Measurements from ENCODE around the gene PKIG. TPM values are rescaled to one million over a fixed set of nuclear protein-coding genes. Genes with fewer than 3 reads are reported as not detected.

The PKIG gene
- total RNA-seq, 1 experiment from 2014 or later, result 285 TPM

- H3K9me2 ChIP-seq (replicated peaks; ENCODE audit: insufficient read depth, low read length), result no peaks in the 10 kb centered on the region
- peaks cover 7% of the 10 kb centered on the region; the same call in 1 of the 2 replicates for H4K20me1 ChIP-seq (ENCODE audit: insufficient read depth, low read depth, low read length)
- no peaks in the 10 kb centered on the region for H3K9me3 ChIP-seq (ENCODE audit: low read length)
- no peaks in the 10 kb centered on the region for H3K27me3 ChIP-seq (ENCODE audit: low read length)
- peaks cover 64% of the 10 kb centered on the region for H3K4me1 ChIP-seq (ENCODE audit: low read length)
- H3K9ac ChIP-seq (ENCODE audit: low read length), result no peak overlapping the region
- no peak for DNase-seq
- peak overlapping the region; percentile 60 for H3K27ac ChIP-seq (ENCODE audit: low read length)
- peaks cover 95% of the 10 kb centered on the region for H3K79me2 ChIP-seq (ENCODE audit: low read length)
- H2AFZ ChIP-seq (ENCODE audit: low read length), result no peak overlapping the region
- peaks cover 43% of the 10 kb centered on the region for H3K36me3 ChIP-seq (ENCODE audit: insufficient read depth, low read length)
- H3K4me3 ChIP-seq (ENCODE audit: low read length), result no peak overlapping the region
- H3K4me2 ChIP-seq (ENCODE audit: low read depth, low read length, poor library complexity, severe bottlenecking), result no peak overlapping the region
Measured at GRCh38 chr20:44600301-44600700, 17.9 kb downstream of the PKIG start.

GRCh38 chr20:44600758-44601201 lies 18.4 kb downstream of the PKIG start:
- H3K36me3 ChIP-seq (ENCODE audit: insufficient read depth, low read length), result peaks cover 43% of the 10 kb centered on the region
- no peaks in the 10 kb centered on the region for H3K9me2 ChIP-seq (replicated peaks; ENCODE audit: insufficient read depth, low read length)
- no peaks in the 10 kb centered on the region for H3K9me3 ChIP-seq (ENCODE audit: low read length)
- no peak overlapping the region for H2AFZ ChIP-seq (ENCODE audit: low read length)
- H3K4me2 ChIP-seq (ENCODE audit: low read depth, low read length, poor library complexity, severe bottlenecking), result no peak overlapping the region
- H3K27ac ChIP-seq (ENCODE audit: low read length), result peak overlapping the region; percentile 60; the same call in 1 of the 2 replicates
- no peaks in the 10 kb centered on the region for H3K27me3 ChIP-seq (ENCODE audit: low read length)
- H3K79me2 ChIP-seq (ENCODE audit: low read length), result peaks cover 96% of the 10 kb centered on the region
- DNase-seq, result no peak
- H3K4me3 ChIP-seq (ENCODE audit: low read length), result no peak overlapping the region
- H3K9ac ChIP-seq (ENCODE audit: low read length), result no peak overlapping the region
- H4K20me1 ChIP-seq (ENCODE audit: insufficient read depth, low read depth, low read length), result peaks cover 7% of the 10 kb centered on the region; the same call in 1 of the 2 replicates
- H3K4me1 ChIP-seq (ENCODE audit: low read length), result peaks cover 59% of the 10 kb centered on the region

- Histone ChIP-seq H3K4me1 (ENCODE audit: low read length) (peaks cover 54% of the 10 kb centered on the region), H3K4me2 (ENCODE audit: low read depth, low read length, poor library complexity, severe bottlenecking) (no peak overlapping the region), H3K79me2 (ENCODE audit: low read length) (peaks cover 96% of the 10 kb centered on the region)
Measured at GRCh38 chr20:44601236-44601671, 18.9 kb downstream of the PKIG start.

GRCh38 chr20:44601801-44602204 lies 19.4 kb downstream of the PKIG start:
- DNase-seq, result no peak
- H2AFZ ChIP-seq (ENCODE audit: low read length), result no peak overlapping the region
- H3K9me3 ChIP-seq (ENCODE audit: low read length), result no peaks in the 10 kb centered on the region
- peaks cover 50% of the 10 kb centered on the region for H3K4me1 ChIP-seq (ENCODE audit: low read length)
- H3K4me3 ChIP-seq (ENCODE audit: low read length), result no peak overlapping the region
- H4K20me1 ChIP-seq (ENCODE audit: insufficient read depth, low read depth, low read length), result peaks cover 7% of the 10 kb centered on the region; the same call in 1 of the 2 replicates
- no peak overlapping the region for H3K9ac ChIP-seq (ENCODE audit: low read length)
- no peaks in the 10 kb centered on the region for H3K9me2 ChIP-seq (replicated peaks; ENCODE audit: insufficient read depth, low read length)
- H3K36me3 ChIP-seq (ENCODE audit: insufficient read depth, low read length), result peaks cover 40% of the 10 kb centered on the region
- peaks cover 96% of the 10 kb centered on the region for H3K79me2 ChIP-seq (ENCODE audit: low read length)
- H3K4me2 ChIP-seq (ENCODE audit: low read depth, low read length, poor library complexity, severe bottlenecking), result no peak overlapping the region
- peak overlapping the region; percentile 58 for H3K27ac ChIP-seq (ENCODE audit: low read length)
- no peaks in the 10 kb centered on the region for H3K27me3 ChIP-seq (ENCODE audit: low read length)

More at GRCh38 chr20:44601236-44601671, 18.9 kb downstream of the PKIG start:
- Histone ChIP-seq H3K36me3 (ENCODE audit: insufficient read depth, low read length) (peaks cover 39% of the 10 kb centered on the region), H3K9ac (ENCODE audit: low read length) (no peak overlapping the region), H3K9me3 (ENCODE audit: low read length) (no peaks in the 10 kb centered on the region), H3K4me3 (ENCODE audit: low read length) (no peak overlapping the region), H4K20me1 (ENCODE audit: insufficient read depth, low read depth, low read length) (peaks cover 7% of the 10 kb centered on the region; the same call in 1 of the 2 replicates), H3K9me2 (replicated peaks; ENCODE audit: insufficient read depth, low read length) (no peaks in the 10 kb centered on the region), H3K27me3 (ENCODE audit: low read length) (no peaks in the 10 kb centered on the region), H3K27ac (ENCODE audit: low read length) (peak overlapping the region; percentile 58), H2AFZ (ENCODE audit: low read length) (no peak overlapping the region)
- DNase-seq, result no peak

DNA sequence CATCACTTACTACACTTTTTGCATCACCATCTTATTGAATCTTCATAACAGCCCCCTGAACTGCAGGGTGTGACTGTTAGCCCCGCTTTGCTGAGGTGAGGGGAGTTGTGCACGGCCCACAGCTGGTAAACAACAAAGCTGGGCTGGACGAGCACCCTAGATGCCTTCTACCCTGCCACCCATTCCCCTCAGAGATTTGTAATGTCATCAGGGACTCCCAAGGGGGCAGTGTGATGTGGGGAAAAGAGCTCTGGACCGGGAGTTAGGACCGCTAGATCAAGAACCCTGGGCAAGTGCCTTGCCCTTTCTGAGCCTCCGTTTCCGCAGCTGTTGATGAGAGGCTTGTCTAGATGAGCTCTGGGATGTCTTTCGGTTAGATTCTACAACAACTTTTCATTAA lies 20.9 kb downstream of the PKIG start:
- no peak for DNase-seq
- no peaks in the 10 kb centered on the region for H3K27me3 ChIP-seq (ENCODE audit: low read length)
- H3K4me1 ChIP-seq (ENCODE audit: low read length), result peaks cover 42% of the 10 kb centered on the region
- peaks cover 30% of the 10 kb centered on the region for H3K36me3 ChIP-seq (ENCODE audit: insufficient read depth, low read length)
- H3K27ac ChIP-seq (ENCODE audit: low read length), result peak overlapping the region; percentile 4; the same call in 1 of the 2 replicates
- H4K20me1 ChIP-seq (ENCODE audit: insufficient read depth, low read depth, low read length), result peaks cover 7% of the 10 kb centered on the region; the same call in 1 of the 2 replicates
- H3K4me2 ChIP-seq (ENCODE audit: low read depth, low read length, poor library complexity, severe bottlenecking), result no peak overlapping the region
- no peak overlapping the region for H2AFZ ChIP-seq (ENCODE audit: low read length)
- H3K79me2 ChIP-seq (ENCODE audit: low read length), result peaks cover 88% of the 10 kb centered on the region
- H3K9ac ChIP-seq (ENCODE audit: low read length), result no peak overlapping the region
- no peak overlapping the region for H3K4me3 ChIP-seq (ENCODE audit: low read length)
- H3K9me3 ChIP-seq (ENCODE audit: low read length), result no peaks in the 10 kb centered on the region
- H3K9me2 ChIP-seq (replicated peaks; ENCODE audit: insufficient read depth, low read length), result no peaks in the 10 kb centered on the region

DNA sequence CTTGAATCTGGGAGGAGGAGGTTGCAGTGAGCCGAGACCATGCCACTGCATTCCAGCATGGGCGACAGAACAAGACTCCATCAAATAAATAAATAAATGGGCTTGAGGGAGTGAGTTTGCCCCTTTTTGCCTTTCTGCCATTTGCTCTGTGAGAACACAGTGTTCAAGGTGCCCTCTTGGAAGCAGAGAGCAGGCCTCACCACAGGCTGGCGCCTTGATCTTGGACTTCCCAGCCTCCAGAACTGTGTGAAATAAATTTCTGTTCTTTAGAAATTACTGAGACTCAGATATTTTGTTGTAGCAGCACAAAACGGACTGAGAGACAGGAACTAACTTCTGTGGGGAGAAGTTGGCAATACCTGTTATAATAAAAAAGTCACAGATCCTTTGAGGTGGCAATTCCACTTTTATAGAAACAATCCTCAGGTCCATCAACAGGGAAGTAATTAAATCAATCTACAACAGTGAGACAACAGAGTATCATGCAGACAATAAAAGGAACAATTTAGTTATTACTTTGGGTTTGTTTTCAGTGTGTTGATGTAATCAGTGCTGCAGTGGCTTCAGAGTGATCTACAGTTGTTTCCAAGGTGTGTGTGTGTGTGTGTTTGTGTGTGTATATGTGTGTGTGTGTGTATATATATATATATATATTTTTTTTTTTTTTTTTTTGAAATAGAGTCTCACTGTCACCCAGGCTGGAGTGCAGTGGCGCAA lies 24.5 kb downstream of the PKIG start:
- H4K20me1 ChIP-seq (ENCODE audit: insufficient read depth, low read depth, low read length), result peaks cover 16% of the 10 kb centered on the region
- H3K4me2 ChIP-seq (ENCODE audit: low read depth, low read length, poor library complexity, severe bottlenecking), result no peak overlapping the region
- H3K27me3 ChIP-seq (ENCODE audit: low read length), result no peaks in the 10 kb centered on the region
- no peak overlapping the region for H2AFZ ChIP-seq (ENCODE audit: low read length)
- DNase-seq, result no peak
- H3K9me3 ChIP-seq (ENCODE audit: low read length), result no peaks in the 10 kb centered on the region
- peaks cover 25% of the 10 kb centered on the region for H3K36me3 ChIP-seq (ENCODE audit: insufficient read depth, low read length)
- peak overlapping the region; percentile 56 for H3K27ac ChIP-seq (ENCODE audit: low read length)
- peaks cover 32% of the 10 kb centered on the region for H3K4me1 ChIP-seq (ENCODE audit: low read length)
- no peak overlapping the region for H3K9ac ChIP-seq (ENCODE audit: low read length)
- no peaks in the 10 kb centered on the region for H3K9me2 ChIP-seq (replicated peaks; ENCODE audit: insufficient read depth, low read length)
- peaks cover 88% of the 10 kb centered on the region for H3K79me2 ChIP-seq (ENCODE audit: low read length)
- H3K4me3 ChIP-seq (ENCODE audit: low read length), result no peak overlapping the region

- peak overlapping the region; percentile 7 for H3K4me2 ChIP-seq (ENCODE audit: low read depth, low read length, poor library complexity, severe bottlenecking)
- DNase-seq, result no peak
- peak overlapping the region; percentile 32 for H3K27ac ChIP-seq (ENCODE audit: low read length)
- H4K20me1 ChIP-seq (ENCODE audit: insufficient read depth, low read depth, low read length), result peaks cover 34% of the 10 kb centered on the region
- H3K9me3 ChIP-seq (ENCODE audit: low read length), result no peaks in the 10 kb centered on the region
- H3K27me3 ChIP-seq (ENCODE audit: low read length), result no peaks in the 10 kb centered on the region
- H3K9me2 ChIP-seq (replicated peaks; ENCODE audit: insufficient read depth, low read length), result no peaks in the 10 kb centered on the region
- no peak overlapping the region for H3K4me3 ChIP-seq (ENCODE audit: low read length)
- H3K36me3 ChIP-seq (ENCODE audit: insufficient read depth, low read length), result peaks cover 31% of the 10 kb centered on the region
- peaks cover 79% of the 10 kb centered on the region for H3K79me2 ChIP-seq (ENCODE audit: low read length)
- H2AFZ ChIP-seq (ENCODE audit: low read length), result no peak overlapping the region
- peak overlapping the region; percentile 5; the same call in 1 of the 2 replicates for H3K9ac ChIP-seq (ENCODE audit: low read length)
- H3K4me1 ChIP-seq (ENCODE audit: low read length), result peaks cover 37% of the 10 kb centered on the region
Measured at GRCh38 chr20:44609006-44609515, 26.7 kb downstream of the PKIG start.

- Histone ChIP-seq H3K4me1 (ENCODE audit: low read length) (peaks cover 43% of the 10 kb centered on the region), H3K27ac (ENCODE audit: low read length) (peak overlapping the region; percentile 32), H3K9me3 (ENCODE audit: low read length) (no peaks in the 10 kb centered on the region), H3K9me2 (replicated peaks; ENCODE audit: insufficient read depth, low read length) (no peaks in the 10 kb centered on the region), H4K20me1 (ENCODE audit: insufficient read depth, low read depth, low read length) (peaks cover 39% of the 10 kb centered on the region), H3K27me3 (ENCODE audit: low read length) (no peaks in the 10 kb centered on the region), H3K79me2 (ENCODE audit: low read length) (peaks cover 72% of the 10 kb centered on the region), H3K36me3 (ENCODE audit: insufficient read depth, low read length) (peaks cover 37% of the 10 kb centered on the region), H2AFZ (ENCODE audit: low read length) (no peak overlapping the region), H3K4me3 (ENCODE audit: low read length) (no peak overlapping the region), H3K9ac (ENCODE audit: low read length) (no peak overlapping the region), H3K4me2 (ENCODE audit: low read depth, low read length, poor library complexity, severe bottlenecking) (peak overlapping the region; percentile 7)
- peak; percentile 88 for DNase-seq
Measured at GRCh38 chr20:44609516-44610312, 27.3 kb downstream of the PKIG start.
